HFFc6 (cell line): ENCODE measurements around the gene LRP1B. TPM values are rescaled to one million over a fixed set of nuclear protein-coding genes. Genes with fewer than 3 reads are reported as not detected.

Experiments
- DNase-seq: peaks from one replicate; pipeline ENCODE4 v3.0.0-alpha.2; 2018
- H3K27ac Mint-ChIP-seq: 2 replicates; pipeline ENCODE4 v1.8.0; 2020; ENCODE audit warnings: mild to moderate bottlenecking, mixed read lengths
- H3K27me3 Mint-ChIP-seq: 2 replicates; pipeline ENCODE4 v1.8.0; 2021; ENCODE audit warnings: mild to moderate bottlenecking, moderate library complexity, mixed read lengths; ENCODE audit not compliant: insufficient read depth
- H3K36me3 Mint-ChIP-seq: 2 replicates; pipeline ENCODE4 v1.8.0; 2021; ENCODE audit warnings: low read depth, mixed read lengths
- H3K4me1 Mint-ChIP-seq: 2 replicates; pipeline ENCODE4 v1.8.0; 2020; ENCODE audit warnings: low read depth, mixed read lengths
- H3K4me3 Mint-ChIP-seq: 2 replicates; pipeline ENCODE4 v1.8.0; 2020; ENCODE audit warnings: mild to moderate bottlenecking, moderate library complexity, mixed read lengths
- H3K9me3 Mint-ChIP-seq: 2 replicates; pipeline ENCODE4 v1.8.0; 2020; ENCODE audit warnings: mild to moderate bottlenecking, mixed read lengths
- CTCF ChIP-seq: fragments of 200-600 bp; sonication (generic); IDR thresholded peaks from 2 replicates; pipeline ENCODE4 v1.5.0; 2021; ENCODE audit warnings: antibody characterized with exemption, mild to moderate bottlenecking
- total RNA-seq, 6 experiments: library from RNA; stranded (reverse); fragmentation: NEBNext Ultra II Directional; extraction: Animal tissue kit (Norgen Biotek cat#: 25700); gene quantifications; 2 replicates in 1 of 6; 3 replicates in 5 of 6; pipeline ENCODE4 v1.2.3, GENCODE V29; 2021

Gene LRP1B
- total RNA-seq, 6 experiments from 2014 or later: not detected

- H3K27me3 Mint-ChIP-seq: no peaks in the 10 kb centered on the region
- no peak overlapping the region for H3K27ac Mint-ChIP-seq
- no peak for TF ChIP-seq CTCF
- H3K4me1 Mint-ChIP-seq: no peaks in the 10 kb centered on the region
- DNase-seq: no peak
- no peaks in the 10 kb centered on the region for H3K36me3 Mint-ChIP-seq
- H3K9me3 Mint-ChIP-seq: peaks cover 17% of the 10 kb centered on the region
- H3K4me3 Mint-ChIP-seq: no peak overlapping the region
Observed at GRCh38 chr2:140362361-140362760, 1768.5 kb downstream of the LRP1B start.

DNA sequence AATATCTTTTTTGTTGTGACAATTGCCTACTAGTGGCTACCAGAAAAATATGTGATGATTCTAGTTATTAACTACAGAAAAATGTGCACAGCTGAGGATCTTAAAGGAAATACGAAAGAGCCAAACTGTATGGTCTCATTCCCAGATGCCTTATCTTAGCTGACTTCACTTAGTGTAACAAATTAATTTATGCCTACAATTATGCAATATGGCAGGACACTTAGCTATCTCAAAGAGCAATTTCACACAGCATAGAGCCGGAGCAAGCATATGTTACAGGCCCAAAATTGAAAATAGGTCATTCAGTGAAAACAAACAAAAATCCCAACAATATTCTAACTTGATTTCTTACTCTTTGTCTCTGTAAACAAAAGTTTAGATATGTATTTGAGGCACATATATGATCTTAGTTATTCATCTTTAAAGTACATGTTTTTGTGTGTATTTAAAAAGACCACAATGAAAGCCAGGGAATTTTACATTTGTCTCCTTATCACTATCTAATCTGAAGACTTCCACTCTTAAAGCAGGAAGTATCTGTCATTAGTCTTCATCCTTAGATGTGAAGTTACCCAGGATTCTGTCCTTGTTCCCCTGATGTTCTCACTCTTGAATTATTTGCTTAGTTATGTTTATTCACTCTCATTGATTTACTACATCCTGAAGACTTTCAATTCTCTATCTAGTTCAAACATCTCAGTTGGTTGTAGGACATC, 1771.6 kb downstream of the LRP1B start:
- H3K4me3 Mint-ChIP-seq: no peak overlapping the region
- no peak overlapping the region for H3K27ac Mint-ChIP-seq
- H3K36me3 Mint-ChIP-seq: no peaks in the 10 kb centered on the region
- no peak for TF ChIP-seq CTCF
- H3K27me3 Mint-ChIP-seq: no peaks in the 10 kb centered on the region
- no peak for DNase-seq
- no peaks in the 10 kb centered on the region for H3K4me1 Mint-ChIP-seq
- peaks cover 11% of the 10 kb centered on the region for H3K9me3 Mint-ChIP-seq

- Mint-ChIP-seq H3K4me3 (no peak overlapping the region), H3K27ac (no peak overlapping the region), H3K4me1 (no peaks in the 10 kb centered on the region), H3K9me3 (peaks cover 14% of the 10 kb centered on the region), H3K27me3 (no peaks in the 10 kb centered on the region), H3K36me3 (no peaks in the 10 kb centered on the region)
- TF ChIP-seq CTCF: no peak
- DNase-seq: no peak
Observed at GRCh38 chr2:140356697-140357096, 1774.1 kb downstream of the LRP1B start.

DNA sequence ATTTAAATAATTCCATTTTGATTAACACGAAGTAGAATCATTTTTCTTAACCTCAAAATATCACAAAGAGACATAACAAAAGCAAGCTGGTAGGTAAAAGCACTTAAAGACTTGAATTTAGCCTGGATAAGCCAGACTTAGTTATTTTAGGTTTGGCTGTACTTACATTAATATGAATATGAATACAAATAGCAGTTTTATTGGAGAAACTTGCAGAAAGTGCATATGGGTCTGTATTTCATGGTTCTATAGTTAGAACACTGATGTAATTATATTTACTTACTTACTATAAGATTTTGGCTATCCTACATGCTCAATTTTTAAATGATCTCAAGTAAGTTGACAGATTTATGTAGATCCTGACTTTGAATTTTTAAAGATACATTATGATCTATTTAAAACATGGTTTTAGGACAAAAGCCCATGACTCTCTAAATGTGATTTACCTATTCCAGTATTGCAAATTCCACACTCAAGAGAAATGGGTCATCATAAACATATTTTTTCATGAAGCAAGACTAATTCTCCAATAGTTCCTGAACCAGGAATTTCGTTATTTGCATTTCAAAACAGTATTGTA, 1775.2 kb downstream of the LRP1B start:
- H3K9me3 Mint-ChIP-seq: peaks cover 14% of the 10 kb centered on the region
- no peaks in the 10 kb centered on the region for H3K27me3 Mint-ChIP-seq
- TF ChIP-seq CTCF: no peak
- no peak for DNase-seq
- no peaks in the 10 kb centered on the region for H3K4me1 Mint-ChIP-seq
- H3K27ac Mint-ChIP-seq: no peak overlapping the region
- H3K4me3 Mint-ChIP-seq: no peak overlapping the region
- H3K36me3 Mint-ChIP-seq: no peaks in the 10 kb centered on the region

DNA sequence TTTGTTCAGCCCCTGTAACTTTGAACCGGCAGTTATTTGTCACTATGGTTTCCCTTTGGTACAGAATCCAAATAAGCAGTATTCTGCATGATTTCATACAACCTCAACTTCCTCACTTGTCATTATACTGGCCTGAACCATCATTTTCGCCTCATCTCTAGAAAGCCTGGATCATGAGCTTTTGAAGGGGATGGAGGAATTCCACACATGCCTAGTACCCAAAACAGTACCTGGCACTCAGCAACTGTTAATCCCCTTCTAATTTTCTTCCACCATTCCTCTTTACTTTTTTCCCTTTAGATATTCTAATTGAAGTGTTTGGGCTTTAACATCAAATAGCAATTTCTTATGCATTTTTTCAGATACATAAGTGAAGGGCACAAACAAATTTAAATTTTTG, 1776.3 kb downstream of the LRP1B start:
- H3K9me3 Mint-ChIP-seq: peaks cover 19% of the 10 kb centered on the region
- no peak overlapping the region for H3K4me3 Mint-ChIP-seq
- H3K36me3 Mint-ChIP-seq: no peaks in the 10 kb centered on the region
- DNase-seq: no peak
- no peaks in the 10 kb centered on the region for H3K4me1 Mint-ChIP-seq
- no peak for TF ChIP-seq CTCF
- no peaks in the 10 kb centered on the region for H3K27me3 Mint-ChIP-seq
- no peak overlapping the region for H3K27ac Mint-ChIP-seq
